HL-60 (cell line): ENCODE data around the gene TMEM240.

Experiments used
- GABPA ChIP-seq: IDR thresholded peaks from 2 replicates; pipeline ENCODE4 v1.6.1; 2012; ENCODE audit warnings: low read depth
- POLR2AphosphoS5 ChIP-seq: IDR thresholded peaks from 2 replicates; pipeline ENCODE4 v1.6.1; 2012; ENCODE audit warnings: low read depth
- SPI1 ChIP-seq: IDR thresholded peaks from 2 replicates; pipeline ENCODE4 v1.6.1; 2012; ENCODE audit warnings: low read depth, mild to moderate bottlenecking, borderline replicate concordance
- TF ChIP-seq, protein P1 (sequence below): IDR thresholded peaks from one replicate; pipeline ENCODE4 v1.5.1; 2011; ENCODE audit warnings: low read length, control low read depth, inconsistent platforms; ENCODE audit not compliant: insufficient read depth
- TF ChIP-seq, protein P2 (sequence below): IDR thresholded peaks from 2 replicates; pipeline ENCODE4 v1.6.1; 2012; ENCODE audit warnings: low read depth; ENCODE audit not compliant: insufficient replicate concordance

DNA sequence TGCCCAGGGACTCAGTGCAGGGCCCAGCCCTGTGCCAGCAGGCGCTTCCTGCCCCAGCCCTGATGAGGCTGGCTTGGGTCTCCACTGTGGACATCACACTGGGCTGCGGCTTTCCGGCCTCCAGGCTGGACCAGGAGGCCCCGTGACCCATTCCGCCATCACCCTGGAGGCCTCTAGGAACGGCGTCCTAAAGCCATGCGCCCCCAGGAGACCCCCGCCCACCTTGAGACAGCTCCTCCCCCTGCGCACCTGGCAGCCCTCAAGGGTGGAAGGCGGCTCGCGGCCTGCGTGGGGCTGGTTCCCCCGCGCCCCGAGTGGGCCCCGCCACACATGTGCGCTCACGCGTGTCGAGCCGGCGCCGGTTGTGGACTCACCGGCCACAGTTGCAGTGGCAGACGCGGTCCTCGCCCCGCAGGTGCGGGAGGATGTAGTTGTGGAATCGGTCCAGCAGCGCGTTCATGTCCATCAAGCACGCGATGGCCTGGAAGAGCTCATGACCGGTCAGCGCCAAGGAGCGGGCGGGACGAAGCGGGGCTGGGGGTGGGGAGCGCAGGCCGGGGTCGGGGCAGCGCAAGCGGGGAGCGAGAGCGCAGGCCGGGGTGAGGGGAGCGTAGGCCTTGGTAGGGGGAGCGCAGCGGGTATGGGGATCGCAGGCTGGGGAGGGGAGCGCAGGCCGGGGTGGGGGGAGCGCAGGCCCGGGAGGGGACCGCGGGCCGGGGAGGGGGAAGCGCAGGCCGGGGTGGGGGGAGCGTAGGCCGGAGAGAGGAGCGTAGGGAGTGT, 924 bp downstream of the TMEM240 start:
- TF ChIP-seq, protein P1, sequence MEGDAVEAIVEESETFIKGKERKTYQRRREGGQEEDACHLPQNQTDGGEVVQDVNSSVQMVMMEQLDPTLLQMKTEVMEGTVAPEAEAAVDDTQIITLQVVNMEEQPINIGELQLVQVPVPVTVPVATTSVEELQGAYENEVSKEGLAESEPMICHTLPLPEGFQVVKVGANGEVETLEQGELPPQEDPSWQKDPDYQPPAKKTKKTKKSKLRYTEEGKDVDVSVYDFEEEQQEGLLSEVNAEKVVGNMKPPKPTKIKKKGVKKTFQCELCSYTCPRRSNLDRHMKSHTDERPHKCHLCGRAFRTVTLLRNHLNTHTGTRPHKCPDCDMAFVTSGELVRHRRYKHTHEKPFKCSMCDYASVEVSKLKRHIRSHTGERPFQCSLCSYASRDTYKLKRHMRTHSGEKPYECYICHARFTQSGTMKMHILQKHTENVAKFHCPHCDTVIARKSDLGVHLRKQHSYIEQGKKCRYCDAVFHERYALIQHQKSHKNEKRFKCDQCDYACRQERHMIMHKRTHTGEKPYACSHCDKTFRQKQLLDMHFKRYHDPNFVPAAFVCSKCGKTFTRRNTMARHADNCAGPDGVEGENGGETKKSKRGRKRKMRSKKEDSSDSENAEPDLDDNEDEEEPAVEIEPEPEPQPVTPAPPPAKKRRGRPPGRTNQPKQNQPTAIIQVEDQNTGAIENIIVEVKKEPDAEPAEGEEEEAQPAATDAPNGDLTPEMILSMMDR: no peak
- no peak for TF ChIP-seq GABPA
- no peak for TF ChIP-seq POLR2AphosphoS5
- TF ChIP-seq, protein P2, sequence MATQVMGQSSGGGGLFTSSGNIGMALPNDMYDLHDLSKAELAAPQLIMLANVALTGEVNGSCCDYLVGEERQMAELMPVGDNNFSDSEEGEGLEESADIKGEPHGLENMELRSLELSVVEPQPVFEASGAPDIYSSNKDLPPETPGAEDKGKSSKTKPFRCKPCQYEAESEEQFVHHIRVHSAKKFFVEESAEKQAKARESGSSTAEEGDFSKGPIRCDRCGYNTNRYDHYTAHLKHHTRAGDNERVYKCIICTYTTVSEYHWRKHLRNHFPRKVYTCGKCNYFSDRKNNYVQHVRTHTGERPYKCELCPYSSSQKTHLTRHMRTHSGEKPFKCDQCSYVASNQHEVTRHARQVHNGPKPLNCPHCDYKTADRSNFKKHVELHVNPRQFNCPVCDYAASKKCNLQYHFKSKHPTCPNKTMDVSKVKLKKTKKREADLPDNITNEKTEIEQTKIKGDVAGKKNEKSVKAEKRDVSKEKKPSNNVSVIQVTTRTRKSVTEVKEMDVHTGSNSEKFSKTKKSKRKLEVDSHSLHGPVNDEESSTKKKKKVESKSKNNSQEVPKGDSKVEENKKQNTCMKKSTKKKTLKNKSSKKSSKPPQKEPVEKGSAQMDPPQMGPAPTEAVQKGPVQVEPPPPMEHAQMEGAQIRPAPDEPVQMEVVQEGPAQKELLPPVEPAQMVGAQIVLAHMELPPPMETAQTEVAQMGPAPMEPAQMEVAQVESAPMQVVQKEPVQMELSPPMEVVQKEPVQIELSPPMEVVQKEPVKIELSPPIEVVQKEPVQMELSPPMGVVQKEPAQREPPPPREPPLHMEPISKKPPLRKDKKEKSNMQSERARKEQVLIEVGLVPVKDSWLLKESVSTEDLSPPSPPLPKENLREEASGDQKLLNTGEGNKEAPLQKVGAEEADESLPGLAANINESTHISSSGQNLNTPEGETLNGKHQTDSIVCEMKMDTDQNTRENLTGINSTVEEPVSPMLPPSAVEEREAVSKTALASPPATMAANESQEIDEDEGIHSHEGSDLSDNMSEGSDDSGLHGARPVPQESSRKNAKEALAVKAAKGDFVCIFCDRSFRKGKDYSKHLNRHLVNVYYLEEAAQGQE: no peak
- TF ChIP-seq SPI1: no peak
